DMS114 treated with DMSO at 0.1 percent for 48 hours (cell line): Measurements from ENCODE around the gene KRT32.
"Not testable (repeated sequence)": the region's sequence is repeated elsewhere in the genome, so short reads cannot be mapped to it uniquely, and the experiment has no call there.

Experiments used
- DNase-seq: peaks from one replicate; lab custom pipeline; 2025; ENCODE audit not compliant: unreplicated experiment; lab: John Stamatoyannopoulos, UW

The KRT32 gene

DNA sequence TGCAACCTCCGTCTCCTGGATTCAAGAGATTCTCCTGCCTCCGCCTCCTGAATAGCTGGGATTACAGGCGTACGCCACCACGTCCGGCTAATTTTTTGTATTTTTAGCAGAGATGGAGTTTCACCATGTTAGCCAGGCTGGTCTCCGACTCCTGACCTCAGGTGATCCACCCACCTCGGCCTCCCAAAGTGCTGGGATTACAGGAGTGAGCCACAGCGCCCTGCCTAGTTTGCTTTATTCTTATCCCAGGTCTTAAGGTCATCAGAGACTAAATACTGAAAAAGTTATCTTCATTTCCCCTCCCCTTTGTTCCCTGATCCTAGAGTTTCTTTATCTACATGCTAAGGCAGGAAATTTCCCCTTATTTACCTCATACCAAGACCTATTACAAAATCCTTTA is 36.8 kb downstream of the KRT32 start:
- not testable (repeated sequence) for DNase-seq

DNA sequence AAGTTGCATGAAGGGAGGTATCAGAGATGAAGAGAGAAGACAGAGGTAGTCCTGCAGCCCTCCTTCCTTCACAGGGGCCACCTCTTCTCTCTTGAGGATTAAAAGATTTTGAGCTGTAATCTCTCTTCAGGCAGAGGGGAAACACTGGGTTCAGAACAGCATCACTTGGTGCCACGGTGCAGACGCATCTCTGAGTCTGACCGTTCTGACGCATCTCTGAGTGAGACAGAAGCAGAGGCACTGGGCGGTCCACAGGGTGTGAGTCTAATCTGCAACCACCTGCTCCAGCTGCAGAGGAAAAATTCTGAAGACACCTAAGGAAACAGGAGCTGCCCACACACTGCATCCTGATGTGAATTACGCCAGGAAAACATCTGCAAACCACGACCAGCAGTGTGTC is 37.5 kb downstream of the KRT32 start:
- no peak for DNase-seq

DNA sequence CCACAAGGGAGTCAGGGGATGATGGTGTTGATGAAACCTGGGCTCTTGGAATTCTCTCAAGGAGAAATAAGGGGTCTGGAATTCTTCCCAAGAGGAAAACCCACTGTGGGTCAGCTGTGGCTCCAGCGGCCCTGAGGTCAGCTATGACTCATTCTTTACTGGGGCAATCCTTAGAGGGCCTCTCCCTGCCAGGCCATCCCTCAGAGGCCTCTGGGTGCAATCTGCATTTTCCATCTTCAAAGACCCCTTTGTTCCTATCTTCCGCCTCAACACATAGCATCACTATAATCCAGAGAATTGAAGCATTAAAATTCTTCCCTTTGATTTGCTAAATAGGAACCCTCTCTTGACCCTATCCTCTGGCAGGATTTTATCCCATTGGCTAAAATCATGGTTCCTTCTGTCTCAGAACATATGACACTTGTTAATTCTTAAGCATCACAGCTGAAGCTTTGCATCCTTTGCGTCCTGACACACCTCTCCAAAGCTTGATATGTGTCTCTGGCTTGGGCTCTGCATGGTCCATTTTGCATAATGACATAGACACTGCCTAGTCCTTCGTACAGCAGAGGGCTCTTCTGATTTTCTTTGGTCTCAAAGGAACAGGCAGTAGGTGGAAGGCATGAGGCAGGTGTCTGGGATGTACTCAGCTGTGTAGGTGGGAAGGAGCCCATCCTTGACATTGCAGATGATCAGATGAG is 38.4 kb downstream of the KRT32 start:
- no peak for DNase-seq

DNA sequence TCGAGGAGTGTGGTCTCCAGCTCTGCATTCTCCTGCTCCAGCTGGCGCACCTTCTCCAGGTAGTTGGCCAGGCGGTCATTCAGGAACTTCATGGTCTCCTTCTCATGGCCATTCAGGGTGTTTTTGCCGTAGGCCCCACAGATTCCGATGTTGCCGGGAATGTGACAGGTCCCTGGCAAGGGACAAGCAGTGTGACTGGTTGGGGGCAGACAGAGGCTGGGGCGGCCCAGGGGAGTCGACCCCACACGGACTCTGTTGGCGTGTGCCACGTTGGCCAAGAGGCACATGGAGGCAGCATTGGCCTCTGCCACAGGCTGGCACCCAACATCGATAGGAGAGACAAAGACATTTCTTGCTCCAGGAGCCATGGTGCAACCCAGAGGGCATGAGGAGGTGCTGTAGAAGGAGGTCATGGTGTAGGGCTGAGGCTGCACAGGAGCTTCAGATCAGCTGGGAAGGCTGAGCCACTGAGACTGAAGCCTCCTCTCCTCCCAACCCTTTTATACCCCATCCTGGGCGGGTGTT is 43.0 kb downstream of the KRT32 start, which contains the start of gene KRT37:
TSS of gene KRT37 (minus strand) at position 475 of the 525 bp plus-strand sequence. CDS start at position 413, 62 bp downstream.
- DNase-seq = no peak

DNA sequence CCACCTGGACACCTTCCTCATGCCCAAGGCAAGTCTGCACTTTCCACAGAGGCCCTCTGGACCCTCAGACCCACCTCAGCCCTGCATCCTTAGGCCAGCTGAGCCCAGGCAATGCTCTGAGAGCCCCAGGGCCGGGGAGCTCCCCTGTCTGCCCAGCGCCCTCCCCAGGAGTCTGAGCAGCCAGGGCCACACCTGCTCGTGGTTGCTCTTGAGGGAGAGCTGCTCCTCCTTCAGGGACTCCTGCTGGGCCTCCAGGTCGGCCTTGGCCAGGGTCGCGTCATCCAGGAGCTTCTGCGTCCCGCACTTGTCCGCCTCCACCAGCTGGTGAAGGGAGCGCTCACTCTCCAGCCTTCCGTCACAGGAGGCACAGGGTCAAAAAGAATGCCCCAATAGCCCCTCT is 44.6 kb downstream of the KRT32 start:
- DNase-seq = not testable (repeated sequence)

DNA sequence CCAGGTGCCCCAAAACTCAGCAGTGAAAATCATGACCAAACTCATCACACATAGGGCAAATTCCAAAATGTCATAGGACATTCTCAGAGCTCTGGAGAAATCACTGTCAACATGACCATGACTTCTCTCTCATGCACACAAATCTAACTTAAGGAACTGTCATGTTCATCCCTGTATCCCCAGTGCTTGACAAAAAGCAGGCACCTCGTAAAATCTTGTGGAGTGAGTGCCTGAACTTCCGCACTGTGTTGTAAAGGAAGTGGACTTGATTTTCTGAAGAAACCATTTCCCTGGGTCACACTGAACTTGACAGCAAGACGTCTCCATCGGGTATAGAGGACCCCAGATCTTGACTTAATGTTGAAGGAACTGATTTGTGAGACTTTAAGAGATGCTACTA is 45.6 kb downstream of the KRT32 start:
- no peak for DNase-seq

DNA sequence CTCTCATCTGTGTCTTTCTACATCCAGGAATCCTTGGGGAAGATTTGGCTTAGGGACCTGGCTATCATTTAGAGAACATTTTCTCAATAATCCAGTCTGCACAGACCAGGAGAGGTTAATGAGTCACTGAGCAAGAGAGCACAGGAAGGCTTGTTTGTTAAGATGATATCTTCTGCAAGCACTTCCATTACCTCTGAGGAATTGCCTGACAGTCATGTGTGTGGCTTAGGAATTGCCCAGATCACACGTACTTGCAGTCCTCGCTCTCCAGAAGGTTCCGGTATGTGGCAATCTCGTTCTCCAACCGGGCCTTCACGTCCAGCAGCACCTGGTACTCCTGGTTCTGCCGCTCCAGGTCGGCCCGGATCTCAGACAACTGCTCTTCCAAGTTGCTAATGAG is 46.1 kb downstream of the KRT32 start:
- no peak for DNase-seq

DNA sequence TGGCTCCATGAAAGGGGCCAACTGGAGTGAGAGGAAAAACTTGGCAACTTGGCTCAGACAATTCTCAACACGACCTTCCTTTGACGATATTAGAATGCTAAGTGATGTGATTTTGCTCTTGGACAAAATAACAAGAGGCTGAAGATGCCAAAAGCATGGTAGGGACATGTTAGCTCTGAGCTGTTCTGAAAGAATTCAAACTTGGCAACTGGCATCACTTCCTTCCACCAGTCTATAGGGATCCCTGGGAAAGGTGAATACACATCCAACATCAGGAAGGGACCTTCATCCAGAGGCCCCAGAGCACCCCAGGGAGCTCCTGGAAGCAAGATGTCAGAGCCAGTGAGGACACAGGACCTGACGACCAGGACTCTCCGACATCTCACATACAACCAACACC is 47.1 kb downstream of the KRT32 start:
- no peak for DNase-seq

DNA sequence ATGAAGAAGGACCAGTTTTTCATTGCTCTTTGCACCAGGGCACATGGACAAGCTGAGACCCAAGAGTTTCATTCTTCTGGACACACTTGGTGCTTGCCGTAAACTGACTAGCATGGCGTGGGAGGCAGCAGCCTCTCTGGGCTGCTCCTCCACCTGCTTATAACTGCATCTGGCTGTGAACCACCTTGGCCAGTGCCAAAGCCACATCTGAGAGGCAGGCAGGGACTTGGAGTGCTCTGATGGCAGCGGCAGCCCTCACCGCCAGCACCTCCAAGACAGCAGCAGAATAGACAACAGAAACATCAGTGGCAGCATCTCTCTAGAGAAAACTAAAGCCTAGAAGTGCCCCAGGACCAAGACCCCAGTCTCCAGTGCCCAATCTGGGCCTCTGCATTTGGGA is 47.5 kb downstream of the KRT32 start:
- DNase-seq = no peak

DNA sequence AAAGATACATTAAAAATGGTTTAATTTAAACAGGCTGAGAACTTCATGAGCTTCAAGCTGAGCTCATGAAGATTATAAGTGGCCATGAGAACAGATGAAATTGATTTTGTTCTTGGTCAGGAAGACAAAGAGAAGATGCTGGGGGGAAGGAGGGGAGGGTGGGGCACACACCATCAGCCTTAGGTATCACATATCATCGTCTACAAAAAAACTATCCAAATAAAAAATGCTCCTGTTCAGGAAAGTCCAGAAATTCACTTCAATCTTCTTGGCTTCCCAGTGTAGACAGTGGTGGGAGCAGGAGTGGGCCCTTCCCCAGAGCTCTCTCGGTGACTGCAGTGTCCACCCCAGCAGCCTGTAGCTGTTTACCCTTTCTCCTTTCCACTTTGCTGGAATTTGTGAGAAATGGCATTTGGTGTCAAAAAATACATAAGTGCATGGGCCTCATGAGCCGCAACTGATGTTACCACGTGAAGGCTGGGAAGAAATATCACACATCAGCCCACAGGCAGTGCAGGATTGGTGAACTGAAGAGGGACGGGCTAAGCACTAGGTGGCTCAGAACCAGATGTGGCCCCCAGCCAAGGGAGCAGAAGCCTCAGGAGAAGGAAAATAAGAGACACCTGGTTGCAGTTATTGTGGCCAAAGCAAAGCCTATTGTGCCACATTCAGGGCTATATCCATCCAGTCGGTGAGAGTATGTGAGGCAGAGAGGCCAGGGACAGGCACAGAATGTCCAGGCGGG is 48.9 kb downstream of the KRT32 start:
- DNase-seq = no peak

DNA sequence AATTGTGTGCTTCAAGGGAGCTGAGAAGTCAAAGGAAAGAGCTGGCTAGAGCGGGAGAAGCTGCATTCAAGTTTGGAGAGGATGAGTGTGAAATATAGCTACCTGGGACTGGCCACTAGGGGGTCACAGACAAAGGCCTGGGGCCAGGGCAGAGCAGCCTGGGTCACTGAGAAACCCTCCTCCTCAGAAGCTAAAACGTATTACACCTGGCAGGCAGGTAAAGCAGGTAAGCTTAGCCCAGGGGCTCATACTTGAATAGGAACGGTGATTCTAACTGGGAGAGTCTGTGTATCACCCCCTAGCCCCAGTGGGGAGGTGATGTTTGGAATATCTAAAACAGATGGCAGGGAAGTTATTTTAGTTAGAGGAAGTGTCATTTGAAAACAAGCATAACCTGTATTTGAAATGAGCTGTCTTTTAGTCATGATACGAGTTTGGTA is 49.6 kb downstream of the KRT32 start:
- no peak for DNase-seq

DNA sequence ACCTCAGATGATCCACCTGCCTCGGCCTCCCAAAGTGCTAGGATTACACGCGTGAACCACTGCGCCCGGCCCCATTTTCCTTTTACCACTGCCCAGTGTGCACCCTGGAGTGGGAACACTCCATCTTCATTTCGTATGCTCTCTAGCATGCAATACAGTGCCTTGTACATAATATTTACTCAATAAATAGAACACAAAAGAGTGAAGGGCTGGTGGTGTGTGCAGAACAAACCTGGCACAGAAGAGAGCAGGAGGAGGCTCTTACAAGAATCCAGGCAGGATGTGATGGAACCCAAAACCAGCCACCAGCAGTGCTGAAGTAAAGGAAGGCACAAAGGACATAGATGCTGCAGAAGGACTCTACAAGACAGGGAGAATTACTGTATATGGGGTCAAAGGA is 50.1 kb downstream of the KRT32 start:
- DNase-seq = no peak

DNA sequence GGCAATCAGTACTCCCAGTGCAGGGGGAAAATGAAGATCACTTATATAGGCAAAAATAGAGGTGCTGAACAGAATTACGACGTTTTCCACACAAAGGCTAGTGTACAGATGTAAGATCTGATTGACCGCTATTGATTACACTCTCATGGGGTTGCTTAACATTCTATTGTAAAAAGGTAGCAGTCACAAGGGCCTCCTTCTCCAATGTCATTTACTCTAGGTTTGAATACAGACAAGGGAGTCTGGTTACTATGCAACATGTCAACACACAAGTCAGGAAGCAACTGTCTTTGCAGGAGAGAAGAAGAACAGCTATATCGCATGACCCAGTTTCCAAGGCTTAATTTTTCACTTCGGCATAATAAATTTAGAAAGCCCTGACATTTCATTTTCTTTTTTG is 50.7 kb downstream of the KRT32 start:
- DNase-seq = no peak

DNA sequence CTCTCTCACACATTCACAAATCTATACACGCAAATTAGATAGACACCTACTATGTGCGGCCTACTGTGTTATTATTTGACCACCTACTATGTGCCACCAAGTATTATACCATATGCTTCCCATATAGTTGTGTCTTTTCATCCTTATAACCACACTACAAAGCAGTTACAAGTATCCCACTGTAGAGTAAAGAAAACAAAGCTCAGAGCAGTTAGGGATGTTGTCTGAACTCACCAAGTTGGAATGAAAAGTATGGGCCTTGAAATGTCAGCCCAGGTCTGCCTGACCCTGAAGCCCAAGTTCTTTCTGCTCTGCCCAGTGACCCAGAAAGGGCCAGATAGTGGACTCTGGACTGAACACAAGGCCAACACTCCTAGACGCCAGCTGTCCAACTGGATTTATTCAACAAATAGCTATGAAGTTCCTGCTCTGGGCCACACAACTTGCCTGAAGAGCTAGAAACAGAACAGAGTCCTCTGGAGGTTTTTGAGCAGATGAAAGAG is 51.3 kb downstream of the KRT32 start:
- DNase-seq = no peak

DNA sequence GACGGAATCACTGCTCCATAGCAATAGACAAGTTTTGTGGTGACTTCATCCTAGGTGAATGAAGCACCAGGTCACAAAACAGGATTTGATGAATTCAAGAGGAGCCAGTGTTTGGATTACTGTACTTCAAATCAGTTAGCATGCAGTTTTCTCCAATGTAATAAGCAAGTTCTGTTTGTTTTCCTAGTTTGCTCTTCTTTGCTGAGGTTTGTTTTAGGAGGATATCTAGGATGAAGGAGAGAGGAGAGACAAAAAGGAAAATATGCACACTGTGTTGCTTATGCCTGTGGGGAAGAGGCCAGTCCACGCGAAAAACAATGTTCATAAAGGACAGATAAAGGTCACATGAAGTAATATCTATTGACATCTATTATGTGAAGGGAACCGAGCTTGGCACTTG is 51.8 kb downstream of the KRT32 start:
- DNase-seq = no peak

DNA sequence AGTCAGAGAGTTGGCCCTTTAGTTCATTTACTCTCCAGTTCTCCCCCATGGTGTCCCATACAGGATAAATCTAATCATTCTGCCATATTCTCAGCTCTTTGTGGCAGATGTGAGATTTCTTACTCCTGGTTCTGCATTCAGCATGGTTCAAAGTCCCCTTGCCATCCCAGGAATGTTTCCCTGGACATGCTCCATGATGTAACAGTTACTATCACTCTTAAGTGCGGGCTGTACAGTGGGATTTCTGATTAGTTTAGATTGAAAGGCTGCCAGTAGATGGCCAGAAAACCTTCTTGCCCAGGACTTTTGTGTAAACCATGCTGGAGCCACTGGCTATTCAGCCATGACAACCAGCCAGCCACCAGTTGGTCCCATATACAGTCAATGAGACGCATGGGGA is 53.2 kb downstream of the KRT32 start:
- no peak for DNase-seq

DNA sequence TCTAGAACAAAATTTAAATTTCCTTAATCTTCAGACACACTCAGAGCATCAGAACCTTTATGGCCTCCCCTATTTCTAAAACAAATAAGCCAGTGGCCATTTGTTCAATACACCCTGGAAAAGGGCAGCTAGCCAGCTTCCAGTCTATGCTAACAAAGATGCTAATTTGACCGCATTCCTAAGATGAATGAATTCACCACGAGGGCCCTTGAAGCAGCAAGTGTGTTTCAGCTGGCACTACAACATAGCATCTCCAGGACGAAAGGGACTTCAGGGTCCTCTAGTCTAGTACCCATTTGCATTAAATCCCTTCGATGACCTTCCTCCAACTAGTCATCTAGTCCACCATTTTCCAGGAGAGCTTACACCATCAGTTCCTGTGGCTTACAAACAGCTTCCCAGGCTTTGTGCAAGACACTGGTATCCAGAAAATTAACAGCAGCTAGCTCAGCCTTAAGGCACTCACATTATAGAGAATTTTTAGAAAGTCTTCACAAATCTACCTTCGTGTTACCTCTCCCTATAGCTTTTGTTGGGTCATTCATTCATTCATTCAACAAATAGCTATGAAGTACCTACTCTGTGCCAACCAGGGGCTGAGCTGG is 53.7 kb downstream of the KRT32 start:
- DNase-seq = no peak

DNA sequence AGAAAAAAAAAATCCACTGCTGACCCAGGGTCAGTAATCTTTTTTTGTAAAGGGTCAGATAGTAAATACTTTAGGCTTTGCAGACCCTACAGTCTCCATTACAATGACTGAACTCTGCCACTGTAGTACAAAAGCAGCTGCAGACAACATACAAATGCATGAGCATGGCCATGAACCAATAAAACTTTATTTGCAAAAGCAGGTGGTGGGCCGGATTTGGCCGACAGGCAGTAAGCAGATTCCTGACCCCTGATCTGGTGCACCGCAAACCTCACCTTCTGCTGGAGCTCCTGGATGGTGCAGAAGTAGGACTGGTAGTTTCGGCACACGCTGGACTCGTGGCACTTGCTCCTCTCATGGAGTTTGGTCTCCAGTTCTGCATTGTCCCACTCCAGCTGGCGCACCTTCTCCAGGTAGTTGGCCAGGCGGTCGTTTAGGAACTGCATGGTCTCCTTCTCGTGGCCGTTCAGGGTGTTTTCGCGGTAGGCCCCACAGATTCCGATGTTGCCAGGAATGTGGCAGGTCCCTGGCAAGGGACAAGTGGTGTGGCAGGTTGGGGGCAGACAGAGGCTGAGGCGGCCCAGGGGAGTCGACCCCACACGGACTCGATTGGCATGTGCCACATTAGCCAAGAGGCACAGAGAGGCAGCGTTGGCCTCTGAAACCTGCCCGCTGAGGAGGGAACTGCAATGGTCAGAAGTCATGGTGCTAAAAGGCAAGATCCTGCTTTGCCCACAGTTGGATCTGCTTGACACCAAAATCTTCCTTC is 55.9 kb downstream of the KRT32 start:
- no peak for DNase-seq
